Fibroblast of skin of abdomen (primary cell): ENCODE data around the gene POLR2C.
A peak's percentile ranks its signal among the peaks of the same experiment; 100 is the strongest.

Experiments
- DNase-seq: peaks from one replicate; pipeline ENCODE4 v3.0.0-alpha.2; 2013

Gene POLR2C

GRCh38 chr16:57452021-57452420 is 10.5 kb upstream of the POLR2C start:
- no peak for DNase-seq

GRCh38 chr16:57462978-57463362 is 491 bp downstream of the POLR2C start:
- no peak for DNase-seq

- no peak for DNase-seq
These were observed 2.0 kb downstream of the POLR2C start for GRCh38 chr16:57464523-57464922.

GRCh38 chr16:57468346-57468745 is 5.9 kb downstream of the POLR2C start:
- DNase-seq = no peak

GRCh38 chr16:57469046-57469445 is 6.6 kb downstream of the POLR2C start:
- DNase-seq = no peak

GRCh38 chr16:57469917-57470470 is 7.5 kb downstream of the POLR2C start:
- no peak for DNase-seq

GRCh38 chr16:57470711-57471110 is 8.2 kb downstream of the POLR2C start:
- DNase-seq = no peak

GRCh38 chr16:57471209-57471608 is 8.7 kb downstream of the POLR2C start:
- no peak for DNase-seq

- DNase-seq = no peak
These were observed 9.6 kb downstream of the POLR2C start for GRCh38 chr16:57471852-57472664.

- DNase-seq = no peak
These were observed 10.2 kb downstream of the POLR2C start for GRCh38 chr16:57472665-57473060.

GRCh38 chr16:57473176-57473840 is 10.8 kb downstream of the POLR2C start:
- no peak for DNase-seq

- DNase-seq = no peak
These were observed 11.4 kb downstream of the POLR2C start for GRCh38 chr16:57473906-57474305.

GRCh38 chr16:57474671-57475661 is 12.5 kb downstream of the POLR2C start:
- no peak for DNase-seq

GRCh38 chr16:57475711-57476339 is 13.3 kb downstream of the POLR2C start:
- DNase-seq = peak; percentile 31

GRCh38 chr16:57476546-57477410 is 14.3 kb downstream of the POLR2C start:
- DNase-seq = peak; percentile 9

GRCh38 chr16:57477531-57478202 is 15.2 kb downstream of the POLR2C start:
- DNase-seq = no peak

GRCh38 chr16:57478396-57479204 is 16.1 kb downstream of the POLR2C start:
- DNase-seq = no peak

GRCh38 chr16:57479205-57479975 is 16.9 kb downstream of the POLR2C start:
- DNase-seq = peak; percentile 65
